Calu3 (cell line): ENCODE data around the gene SH3BP5. TPM values are rescaled to one million over a fixed set of nuclear protein-coding genes. Genes with fewer than 3 reads are reported as not detected.
"Not testable (repeated sequence)": the region's sequence is repeated elsewhere in the genome, so short reads cannot be mapped to it uniquely, and the experiment has no call there.

Experiments used
- BruUV-seq: library from RNA; stranded (reverse); fragments of 400-500 nt; replicated peaks from 2 replicates; lab custom pipeline; 2021; lab: Mats Ljungman, UMichigan
- CTCF ChIA-PET: fragments of 300-600 bp; sonication (Branson Sonifier 250); formaldehyde crosslinking; loops from one replicate; lab custom pipeline; 2022; ENCODE audit warnings: antibody characterized with exemption; lab: Charles Lee
- DNase-seq: peaks from one replicate; pipeline ENCODE4 v3.0.0; 2022
- H3K27ac Mint-ChIP-seq: one replicate; pipeline ENCODE4 v1.8.0; 2022; ENCODE audit warnings: mixed read lengths; ENCODE audit not compliant: unreplicated experiment
- H3K27me3 Mint-ChIP-seq: one replicate; pipeline ENCODE4 v1.8.0; 2022; ENCODE audit warnings: mixed read lengths; ENCODE audit not compliant: unreplicated experiment
- H3K36me3 Mint-ChIP-seq: one replicate; pipeline ENCODE4 v1.8.0; 2022; ENCODE audit warnings: mild to moderate bottlenecking, moderate library complexity, mixed read lengths; ENCODE audit not compliant: insufficient read depth, unreplicated experiment
- H3K4me1 Mint-ChIP-seq: one replicate; pipeline ENCODE4 v1.8.0; 2022; ENCODE audit warnings: mild to moderate bottlenecking, low read depth, mixed read lengths; ENCODE audit not compliant: unreplicated experiment
- H3K4me3 Mint-ChIP-seq: one replicate; pipeline ENCODE4 v1.8.0; 2022; ENCODE audit warnings: mild to moderate bottlenecking, low read depth, moderate library complexity, mixed read lengths; ENCODE audit not compliant: unreplicated experiment
- H3K9me3 Mint-ChIP-seq: one replicate; pipeline ENCODE4 v1.8.0; 2022; ENCODE audit warnings: low read depth, mixed read lengths; ENCODE audit not compliant: unreplicated experiment
- intact Hi-C: fragments of 100-400 bp; cut with micrococcal nuclease; formaldehyde crosslinking; loops from one replicate; pipeline ENCODE4 v1.10.0; 2022; ENCODE audit not compliant: unreplicated experiment
- total RNA-seq: library from RNA; stranded (reverse); gene quantifications from 2 replicates; pipeline ENCODE4 v1.2.3, GENCODE V29; 2022
- TF ChIP-seq, protein P1 (sequence below): fragments of 200-600 bp; IDR thresholded peaks from one replicate; pipeline ENCODE4 v1.8.0; 2022; ENCODE audit warnings: antibody characterized with exemption; ENCODE audit not compliant: unreplicated experiment

The SH3BP5 gene
- total RNA-seq, 1 experiment from 2014 or later = 4.0 TPM

DNA sequence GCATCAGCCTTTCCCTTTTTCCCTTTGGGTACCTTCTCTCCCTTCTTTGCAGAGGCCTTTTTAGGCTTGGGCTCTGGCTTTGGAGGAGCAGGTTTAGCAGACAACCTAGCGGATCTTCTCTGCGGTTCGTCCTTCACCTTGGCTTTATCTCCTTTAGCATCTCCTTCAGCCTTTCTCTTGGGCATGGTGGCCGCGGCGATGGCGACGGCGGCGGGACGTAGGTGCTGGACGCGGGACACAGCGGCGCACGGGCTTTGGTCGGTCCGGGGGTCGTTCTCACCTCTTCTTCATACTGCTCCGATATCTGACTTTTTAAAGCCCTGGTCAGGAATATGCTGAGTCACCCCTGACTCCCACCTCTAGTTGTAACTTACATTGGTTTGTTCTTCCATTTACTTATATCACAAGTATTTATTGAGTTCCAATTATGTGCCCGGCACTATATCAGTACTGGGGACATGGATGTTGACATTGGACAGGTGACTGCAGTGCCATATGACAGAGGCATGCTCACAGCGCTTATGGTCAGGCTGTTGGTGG, 43.1 kb upstream of the SH3BP5 start:
- no peak for DNase-seq
- Mint-ChIP-seq H3K27me3 (no peaks in the 10 kb centered on the region), H3K36me3 (peaks cover 9% of the 10 kb centered on the region), H3K4me1 (no peaks in the 10 kb centered on the region), H3K9me3 (no peaks in the 10 kb centered on the region), H3K27ac (no peak overlapping the region), H3K4me3 (no peak overlapping the region)
- TF ChIP-seq, protein P1, sequence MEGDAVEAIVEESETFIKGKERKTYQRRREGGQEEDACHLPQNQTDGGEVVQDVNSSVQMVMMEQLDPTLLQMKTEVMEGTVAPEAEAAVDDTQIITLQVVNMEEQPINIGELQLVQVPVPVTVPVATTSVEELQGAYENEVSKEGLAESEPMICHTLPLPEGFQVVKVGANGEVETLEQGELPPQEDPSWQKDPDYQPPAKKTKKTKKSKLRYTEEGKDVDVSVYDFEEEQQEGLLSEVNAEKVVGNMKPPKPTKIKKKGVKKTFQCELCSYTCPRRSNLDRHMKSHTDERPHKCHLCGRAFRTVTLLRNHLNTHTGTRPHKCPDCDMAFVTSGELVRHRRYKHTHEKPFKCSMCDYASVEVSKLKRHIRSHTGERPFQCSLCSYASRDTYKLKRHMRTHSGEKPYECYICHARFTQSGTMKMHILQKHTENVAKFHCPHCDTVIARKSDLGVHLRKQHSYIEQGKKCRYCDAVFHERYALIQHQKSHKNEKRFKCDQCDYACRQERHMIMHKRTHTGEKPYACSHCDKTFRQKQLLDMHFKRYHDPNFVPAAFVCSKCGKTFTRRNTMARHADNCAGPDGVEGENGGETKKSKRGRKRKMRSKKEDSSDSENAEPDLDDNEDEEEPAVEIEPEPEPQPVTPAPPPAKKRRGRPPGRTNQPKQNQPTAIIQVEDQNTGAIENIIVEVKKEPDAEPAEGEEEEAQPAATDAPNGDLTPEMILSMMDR = no peak
- intact Hi-C loops = no loop called here
- BruUV-seq = no TSS peak
- CTCF ChIA-PET = no interaction called here

DNA sequence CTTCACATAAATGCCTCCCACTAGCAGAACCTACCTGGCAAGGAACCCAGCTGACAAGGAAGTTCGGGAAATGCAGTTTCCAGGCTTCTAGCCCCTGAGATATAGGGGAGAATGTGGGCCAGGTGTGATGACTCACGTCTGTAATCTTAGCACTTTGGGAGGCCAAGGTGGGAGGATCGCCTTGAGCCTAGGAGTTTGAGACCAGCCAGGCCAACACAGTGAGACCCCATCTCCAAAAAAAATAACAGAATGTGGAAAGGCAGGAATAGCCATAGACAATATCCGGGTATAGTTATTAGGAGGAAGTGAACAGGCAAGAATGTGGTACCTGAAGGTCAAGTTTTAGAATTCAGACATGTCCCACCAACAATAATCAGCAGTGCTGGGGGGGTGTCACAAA, 40.5 kb upstream of the SH3BP5 start:
- H3K27me3 Mint-ChIP-seq = no peaks in the 10 kb centered on the region

GRCh38 chr3:15368561-15369135, 36.3 kb upstream of the SH3BP5 start:
- TF ChIP-seq, protein P1 = no peak
- Mint-ChIP-seq H3K4me3 (no peak overlapping the region), H3K4me1 (peaks cover 28% of the 10 kb centered on the region), H3K27me3 (no peaks in the 10 kb centered on the region), H3K9me3 (no peaks in the 10 kb centered on the region), H3K36me3 (no peaks in the 10 kb centered on the region), H3K27ac (no peak overlapping the region)
- CTCF ChIA-PET = no interaction called here
- BruUV-seq = no TSS peak
- no peak for DNase-seq
- intact Hi-C loops = no loop called here

More for the DNA sequence above, 40.5 kb upstream of the SH3BP5 start:
- Mint-ChIP-seq H3K4me1 (no peaks in the 10 kb centered on the region), H3K27ac (no peak overlapping the region), H3K4me3 (no peak overlapping the region), H3K36me3 (peaks cover 5% of the 10 kb centered on the region), H3K9me3 (no peaks in the 10 kb centered on the region)
- no peak for DNase-seq
- BruUV-seq = no TSS peak
- CTCF ChIA-PET = no interaction called here
- TF ChIP-seq, protein P1 = no peak
- intact Hi-C loops = no loop called here

- DNase-seq = no peak
- intact Hi-C loops = no loop called here
Observed at GRCh38 chr3:15367059-15367458, 34.7 kb upstream of the SH3BP5 start.

DNA sequence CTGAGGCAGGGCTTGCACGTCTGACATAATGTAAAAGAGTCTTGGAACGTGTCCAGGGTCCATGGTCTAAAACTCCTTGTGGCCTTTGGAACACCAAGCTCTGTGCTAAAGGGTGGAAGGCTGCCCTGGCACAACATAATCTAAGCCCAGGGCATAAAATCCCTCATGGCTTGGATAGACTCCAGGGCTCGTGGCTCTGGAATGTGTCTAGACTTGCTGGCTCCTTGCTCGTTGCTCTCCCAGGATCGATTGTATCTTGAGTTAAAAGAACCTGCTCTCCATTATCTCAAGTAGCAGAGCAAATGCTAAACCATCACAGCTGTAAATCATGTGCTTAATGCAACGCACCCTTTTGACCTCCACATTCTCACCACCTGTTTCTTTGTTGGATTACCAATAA, 31.7 kb upstream of the SH3BP5 start:
- H3K9me3 Mint-ChIP-seq, CTCF ChIA-PET, H3K4me3 Mint-ChIP-seq, intact Hi-C loops, BruUV-seq, H3K36me3 Mint-ChIP-seq, H3K27me3 Mint-ChIP-seq, H3K27ac Mint-ChIP-seq: not testable (repeated sequence)
- DNase-seq = peak; percentile 34
- peaks cover 52% of the 10 kb centered on the region for H3K4me1 Mint-ChIP-seq

More at GRCh38 chr3:15367059-15367458, 34.7 kb upstream of the SH3BP5 start:
- no peaks in the 10 kb centered on the region for H3K9me3 Mint-ChIP-seq
- no peaks in the 10 kb centered on the region for H3K27me3 Mint-ChIP-seq
- no peak overlapping the region for H3K27ac Mint-ChIP-seq
- CTCF ChIA-PET = interaction anchor here (0.7 to 0.9 kb wide), 2 partner anchors 35 to 373 kb away, joined by 3 to 4 read pairs; partner anchors contain the start of gene SH3BP5
- H3K4me1 Mint-ChIP-seq = peaks cover 37% of the 10 kb centered on the region
- H3K36me3 Mint-ChIP-seq = no peaks in the 10 kb centered on the region
- TF ChIP-seq, protein P1 = no peak
- no TSS peak for BruUV-seq
- no peak overlapping the region for H3K4me3 Mint-ChIP-seq
